ENCODE data around the gene CFDP1.

- TF ChIP-seq CTCF (IDR thresholded peaks at IDR 0.05) (no peak), POLR2AphosphoS5 (IDR thresholded peaks at IDR 0.05) (no peak), POLR2A (IDR thresholded peaks at IDR 0.05) (no peak)
These were observed 35.0 kb downstream of the CFDP1 start for GRCh38 chr16:75398333-75398732.
